OCI-M2 (cell line): Measurements from ENCODE around the gene PRR5L.

Experiments used
- DNase-seq: peaks from one replicate; lab custom pipeline; 2025; ENCODE audit not compliant: unreplicated experiment; lab: John Stamatoyannopoulos, UW

The PRR5L gene

GRCh38 chr11:36399236-36399635, 103.1 kb downstream of the PRR5L start:
- DNase-seq, result no peak

DNA sequence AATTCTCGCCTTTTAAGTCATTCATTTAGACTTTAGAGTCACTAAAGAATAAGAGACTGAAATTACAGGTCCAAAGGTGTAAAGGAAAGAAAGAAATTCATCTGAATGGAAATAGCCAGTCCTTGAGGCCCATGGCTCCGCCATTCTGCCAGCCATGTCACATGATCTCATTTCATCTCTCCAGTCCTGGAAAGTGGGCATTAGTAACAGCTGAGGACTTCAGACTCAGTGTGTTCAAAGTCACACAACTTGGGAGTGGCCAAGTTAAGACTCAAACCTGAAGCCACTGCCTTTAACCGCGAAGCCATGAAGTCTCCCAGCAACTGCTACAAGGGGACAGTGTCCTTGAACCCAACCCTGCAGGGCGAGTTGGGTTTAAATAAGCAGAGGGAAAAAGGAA, 103.7 kb downstream of the PRR5L start:
- DNase-seq, result no peak

DNA sequence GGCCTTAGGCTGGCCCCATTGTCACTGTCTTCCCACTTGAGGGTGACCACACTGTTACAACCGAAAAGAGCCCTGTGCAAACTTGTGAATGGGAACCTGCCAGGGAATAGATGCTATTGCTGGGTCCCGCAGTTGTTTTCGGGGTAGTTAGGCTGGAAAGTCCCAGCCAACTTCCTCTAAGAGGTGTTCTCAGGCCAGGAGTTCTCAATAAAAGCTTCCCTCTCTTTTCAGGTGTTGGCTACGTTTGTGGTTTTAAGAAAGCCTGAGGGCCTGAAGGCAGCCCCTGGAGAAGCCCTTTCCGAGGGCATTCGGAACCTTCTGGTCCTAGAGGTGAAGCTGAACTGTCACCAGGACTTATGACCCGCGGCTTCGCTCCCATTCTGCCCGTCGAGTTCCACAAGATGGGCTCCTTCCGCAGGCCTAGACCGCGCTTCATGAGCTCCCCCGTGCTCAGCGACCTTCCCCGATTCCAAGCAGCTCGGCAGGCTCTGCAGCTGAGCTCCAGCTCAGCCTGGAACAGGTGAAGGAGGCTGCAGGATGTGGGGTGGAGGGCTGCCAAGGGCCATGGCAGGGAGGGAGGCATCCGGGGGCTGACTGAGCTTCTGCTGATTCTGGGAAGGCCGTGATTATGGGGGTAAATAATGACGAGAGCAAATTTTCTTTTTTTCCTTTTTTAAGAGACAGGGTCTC, 104.8 kb downstream of the PRR5L start:
- no peak for DNase-seq

- DNase-seq, result no peak
Observed at GRCh38 chr11:36402568-36403170, 106.6 kb downstream of the PRR5L start.

- no peak for DNase-seq
Observed at GRCh38 chr11:36403661-36404060, 107.6 kb downstream of the PRR5L start.

GRCh38 chr11:36404831-36405230, 108.7 kb downstream of the PRR5L start:
- DNase-seq, result no peak

- DNase-seq, result no peak
Observed at GRCh38 chr11:36405585-36406367, 109.7 kb downstream of the PRR5L start.

DNA sequence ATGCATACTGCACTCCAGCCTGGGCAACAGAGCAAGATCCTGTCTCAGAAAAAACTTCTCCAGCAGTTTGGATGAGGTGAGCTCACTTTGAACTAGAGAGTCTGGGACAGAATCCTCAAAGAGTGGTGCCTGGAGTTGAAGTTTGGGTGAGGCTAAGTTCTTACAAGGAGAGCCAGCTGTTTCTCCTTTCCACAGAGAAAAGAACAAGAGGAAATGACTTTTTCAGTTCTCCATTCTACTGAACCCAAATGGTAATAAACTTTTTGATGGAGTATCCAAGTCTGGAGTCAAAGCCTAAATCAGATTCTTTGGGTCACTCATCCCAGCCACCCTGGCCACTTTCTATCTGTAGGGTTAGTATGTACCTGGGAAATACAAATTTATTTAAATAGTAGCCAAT, 111.3 kb downstream of the PRR5L start:
- no peak for DNase-seq

DNA sequence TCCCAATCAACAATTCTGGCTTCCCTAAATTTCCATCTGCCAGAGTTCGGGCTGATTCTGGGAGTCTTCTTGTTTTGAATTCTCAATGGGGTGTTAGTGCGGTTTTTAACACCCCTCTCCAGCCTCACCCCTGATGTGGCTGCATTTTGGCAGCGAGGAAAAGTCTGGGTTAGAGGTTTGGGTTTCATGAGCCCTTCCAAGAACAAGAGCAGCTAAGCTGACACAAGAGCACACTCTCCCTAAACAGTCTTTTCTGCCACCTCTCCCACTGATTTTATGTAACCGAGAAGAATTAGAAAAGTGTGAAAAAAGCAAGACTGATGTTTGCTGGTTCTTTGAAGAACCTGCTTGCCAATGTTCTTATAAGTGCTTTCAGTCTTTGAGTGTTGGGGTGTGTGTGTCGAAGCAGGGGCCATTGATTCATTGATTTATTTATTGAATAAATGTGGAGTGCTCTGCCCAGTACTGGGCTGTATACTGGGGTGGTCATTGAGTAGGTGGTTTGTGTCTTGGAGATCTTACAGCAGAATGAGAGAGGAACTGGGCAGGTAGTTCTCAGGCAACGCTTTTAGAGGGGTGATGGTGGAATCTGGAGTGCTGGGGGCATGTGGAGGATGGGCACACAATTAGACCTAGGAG, 112.5 kb downstream of the PRR5L start:
- no peak for DNase-seq

GRCh38 chr11:36409152-36409816, 113.2 kb downstream of the PRR5L start:
- DNase-seq, result no peak

DNA sequence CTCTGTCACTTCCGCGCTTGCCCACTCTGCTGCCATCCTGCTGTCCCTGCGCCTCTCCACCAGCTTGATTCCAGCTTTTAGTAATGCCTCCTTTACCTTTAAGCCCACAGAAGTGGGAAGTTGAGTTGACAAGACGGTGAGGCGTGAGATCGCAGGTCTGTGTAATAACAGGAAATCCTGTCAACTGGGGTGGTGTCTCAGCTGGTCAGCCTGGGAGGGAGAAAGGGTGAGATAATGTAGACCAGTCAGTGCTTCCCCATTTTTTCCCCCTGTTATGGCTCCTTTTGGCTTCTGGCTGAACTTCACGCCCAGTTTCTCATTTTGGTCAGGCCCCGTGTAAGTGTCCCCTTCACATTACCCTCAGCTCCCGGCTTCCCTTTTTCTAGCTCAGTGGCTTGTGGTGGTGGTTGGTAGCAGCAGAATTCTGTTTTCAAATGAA, 115.1 kb downstream of the PRR5L start:
- peak; percentile 16 for DNase-seq

- no peak for DNase-seq
Observed at GRCh38 chr11:36412781-36413383, 116.8 kb downstream of the PRR5L start.

- DNase-seq, result no peak
Observed at GRCh38 chr11:36417154-36417553, 121.1 kb downstream of the PRR5L start.

GRCh38 chr11:36419791-36420424, 123.8 kb downstream of the PRR5L start:
- no peak for DNase-seq

DNA sequence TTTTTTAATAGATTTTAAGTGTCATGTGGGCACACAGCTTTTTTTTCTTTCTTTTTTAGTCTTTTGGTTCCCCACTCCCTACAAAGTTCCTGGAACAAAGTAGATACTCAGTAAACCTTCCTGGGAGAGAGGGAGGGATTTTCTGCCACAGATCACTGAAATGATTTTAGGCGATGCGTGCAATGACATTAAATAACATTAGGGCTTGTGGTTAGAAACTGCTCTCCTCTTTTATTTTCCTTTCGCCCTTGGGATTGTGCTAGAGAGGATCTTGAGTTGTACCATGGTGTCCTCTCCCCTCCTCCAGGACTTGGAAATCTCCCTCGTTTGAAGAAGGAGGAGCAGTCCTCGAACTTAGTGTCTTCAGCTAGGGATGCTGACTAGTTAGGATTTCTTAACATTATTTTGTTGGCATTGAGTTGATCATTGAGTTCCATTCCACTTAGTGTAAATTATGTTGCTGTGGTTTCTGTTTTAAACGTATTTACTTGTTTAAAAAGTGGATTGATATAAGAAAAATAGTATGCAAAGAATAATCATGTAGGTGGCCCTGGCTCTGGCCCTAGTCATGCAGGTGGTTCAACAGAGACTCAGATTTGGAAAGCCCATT, 125.6 kb downstream of the PRR5L start:
- no peak for DNase-seq

GRCh38 chr11:36425561-36426081, 129.5 kb downstream of the PRR5L start:
- DNase-seq, result no peak

DNA sequence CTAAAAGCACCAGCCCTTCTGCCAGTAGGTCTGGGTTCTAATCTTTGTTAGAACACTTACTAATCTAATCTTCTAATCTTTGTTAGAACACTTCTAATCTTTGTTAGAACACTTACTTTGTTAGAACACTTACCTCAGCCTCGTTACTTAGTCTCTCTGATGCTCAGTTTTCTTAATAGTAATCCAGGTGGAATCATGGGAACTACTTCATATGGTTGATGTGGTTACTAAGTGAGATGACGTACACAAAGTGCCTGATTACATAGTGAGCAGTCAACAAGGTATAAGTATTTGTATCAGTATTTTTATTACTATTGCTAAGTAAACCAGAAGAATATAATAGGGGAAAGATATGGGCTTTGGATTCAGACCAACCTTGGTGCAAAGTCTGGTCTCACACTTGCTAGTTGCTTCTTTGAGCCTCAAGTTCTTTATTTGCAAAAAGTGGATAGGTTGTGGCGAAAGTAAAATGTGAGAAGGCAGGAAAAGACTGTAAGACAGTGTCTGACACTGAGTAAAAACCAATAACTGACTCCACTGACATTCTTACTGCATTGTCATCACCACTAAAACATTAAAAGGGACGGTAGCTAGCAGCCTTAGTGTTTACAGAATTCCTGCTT, 130.2 kb downstream of the PRR5L start:
- no peak for DNase-seq

GRCh38 chr11:36427079-36427478, 131.0 kb downstream of the PRR5L start:
- no peak for DNase-seq

DNA sequence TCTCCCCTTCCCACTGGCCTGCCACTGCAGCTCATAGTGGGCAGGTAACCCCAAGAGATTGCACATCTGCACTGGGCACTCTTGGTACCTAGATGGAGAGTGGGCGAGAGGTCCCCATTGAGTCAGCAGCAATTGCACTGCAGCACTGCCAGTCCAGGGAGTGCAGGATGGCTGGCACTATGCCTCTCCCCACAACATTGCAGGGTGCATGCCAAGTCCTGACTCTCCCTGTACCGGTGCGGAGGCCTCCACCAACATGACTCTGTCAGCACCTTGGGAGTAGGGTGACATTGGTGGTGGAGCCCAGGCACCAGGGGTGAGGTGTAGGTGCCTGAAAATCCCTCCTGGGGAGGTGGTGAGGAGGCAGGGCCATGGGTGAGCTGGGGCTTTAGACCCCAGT, 131.8 kb downstream of the PRR5L start:
- DNase-seq, result no peak
